Sigmoid colon (tissue), 7 donors: Measurements from ENCODE around the gene ZDHHC16. TPM values are rescaled to one million over a fixed set of nuclear protein-coding genes. Genes with fewer than 3 reads are reported as not detected.

ENCODE experiments used
- DNase-seq: peaks from one replicate; pipeline ENCODE4 v3.0.0-alpha.2; 2019
- H3K27ac ChIP-seq, 4 donors: fragments of 200-600 bp; sonication (generic); one replicate each; pipeline ENCODE4 v1.5.1; 2016 to 2019; ENCODE audit warnings: mild to moderate bottlenecking in 1 of 4
- H3K27me3 ChIP-seq, 3 donors: fragments of 200-600 bp; sonication (generic); one replicate each; pipeline ENCODE4 v1.5.1; 2019; ENCODE audit warnings: mild to moderate bottlenecking in 1 of 3
- H3K36me3 ChIP-seq, 4 donors: fragments of 200-600 bp; sonication (generic); one replicate each; pipeline ENCODE4 v1.5.1; 2016 to 2019
- H3K4me1 ChIP-seq, 4 donors: fragments of 200-600 bp; sonication (generic); one replicate each; pipeline ENCODE4 v1.5.1; 2017 to 2019
- H3K4me3 ChIP-seq, 4 donors: fragments of 200-600 bp; sonication (generic); one replicate each; pipeline ENCODE4 v1.5.1; 2017 to 2019; ENCODE audit warnings: mild to moderate bottlenecking in 2 of 4, moderate library complexity in 1 of 4
- H3K9me3 ChIP-seq, 4 donors: fragments of 200-600 bp in 3 of 4; sonication (generic) in 3 of 4; one replicate each; pipeline versions ENCODE4 v1.5.1 to v1.6.1; 2013 to 2019
- EP300 ChIP-seq, 4 donors: sonication (generic); formaldehyde crosslinking; IDR thresholded peaks; one replicate each; pipeline ENCODE4 v1.6.1; 2017; ENCODE audit warnings: antibody characterized with exemption in 4 of 4
- POLR2A ChIP-seq, 2 donors: fragments of 450-650 bp; IDR thresholded peaks; one replicate each; pipeline ENCODE4 v1.6.1; 2016; ENCODE audit warnings: antibody characterized with exemption in 2 of 2, mild to moderate bottlenecking in 2 of 2, moderate library complexity in 2 of 2
- POLR2AphosphoS5 ChIP-seq, 4 donors: sonication (generic); formaldehyde crosslinking; IDR thresholded peaks; one replicate each; pipeline ENCODE4 v1.6.1; 2017; ENCODE audit warnings: antibody characterized with exemption in 4 of 4
- whole genome bisulfite sequencing, 2 donors: extraction: QIAGEN DNeasy Blood & Tissue Kit; methylation state at CpG; one replicate each; pipeline ENCODE4 v1.1.7; 2013; 5-methylcytosine and 5-hydroxymethylcytosine counted together
- intact Hi-C: fragments of 100-400 bp; cut with DNase I; formaldehyde crosslinking; loops from one replicate; pipeline ENCODE4 v1.15.1; 2023
- polyA plus RNA-seq, 3 donors: library from polyadenylated mRNA; stranded (reverse); fragments of 200-250 nt; gene quantifications; one replicate each; pipeline ENCODE4 v1.2.3, GENCODE V29; 2013
- total RNA-seq, 4 donors: library from RNA; depleted of rRNA; stranded (reverse); fragments of >200 nt; gene quantifications; one replicate each; pipeline ENCODE4 v1.1.0, GENCODE V29; 2016
- TF ChIP-seq, protein P1 (sequence below), 4 experiments: fragments of 450-650 bp in 3 of 4; fragments of 200-600 bp in 1 of 4; IDR thresholded peaks; one replicate each; pipeline ENCODE4 v1.5.1; 2016 to 2019; ENCODE audit warnings: antibody characterized with exemption in 4 of 4, mild to moderate bottlenecking in 3 of 4, moderate library complexity in 2 of 4
- donor health status: healthy with polysubstance abuse.
- donor health status: Bipolar disorder and iron deficiency.
- donor health status: healthy.

The ZDHHC16 gene
- total and polyA plus RNA-seq, 7 donors, result 15.7 to 36.3 (median 22.9) TPM

DNA sequence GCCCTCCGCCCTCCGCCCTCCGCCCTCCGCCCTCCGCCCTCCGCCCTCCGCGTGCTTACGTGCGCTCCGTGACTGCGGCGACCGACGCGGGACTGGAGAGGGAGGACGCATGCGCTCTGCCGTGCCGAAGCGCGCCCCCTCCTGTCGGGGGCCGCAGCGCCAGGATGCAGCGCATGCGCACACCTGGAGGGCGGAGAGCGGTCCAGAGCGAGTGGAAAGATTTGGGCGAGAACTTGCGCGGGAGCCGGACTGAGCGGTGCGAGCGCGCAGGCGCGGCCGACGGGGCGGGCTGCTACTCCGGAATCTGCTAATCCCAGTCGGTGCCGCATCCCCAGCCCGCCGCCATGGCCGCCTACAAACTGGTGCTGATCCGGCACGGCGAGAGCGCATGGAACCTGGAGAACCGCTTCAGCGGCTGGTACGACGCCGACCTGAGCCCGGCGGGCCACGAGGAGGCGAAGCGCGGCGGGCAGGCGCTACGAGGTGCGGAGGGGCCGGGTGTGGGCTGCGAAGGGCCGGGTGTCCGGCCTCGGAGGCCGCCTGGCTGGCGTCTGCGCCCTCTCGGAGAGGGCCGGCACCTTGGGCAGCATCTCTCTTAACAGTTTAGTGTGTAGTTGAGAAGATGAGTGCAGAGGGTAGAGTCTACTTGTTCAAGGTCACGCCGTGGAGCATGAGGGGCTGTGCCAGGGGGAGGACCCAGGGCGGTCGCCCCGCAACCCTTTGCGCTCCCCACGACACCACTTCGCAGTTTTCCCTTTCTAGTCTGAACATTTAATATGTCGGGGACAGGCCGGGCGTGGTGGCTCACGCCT is 19.8 kb upstream of the ZDHHC16 start, which contains the start of gene PGAM1:
PGAM1 (plus strand) TSS at position 228 of the 812 bp plus-strand sequence; CDS start at position 345, 117 bp downstream.
- WGBS, 2 donors, result 0 to 1% methylated on average over 90 of the region's 90 CpGs
- H3K36me3 ChIP-seq, result peaks cover 6 to 20% (median 8%) of the 10 kb centered on the region in 4 donors
- H3K9me3 ChIP-seq, result no peaks in the 10 kb centered on the region
- peak within 1 kb of the TSS; percentile 84 to 96 (median 90) for H3K4me3 ChIP-seq
- H3K4me1 ChIP-seq, result peaks cover 0 to 30% (median 29%) of the 10 kb centered on the region in 4 donors
- intact Hi-C loops, result loop anchor here (5.0 kb wide), 1 partner anchor 71 kb away; the partner anchor contains the start of genes MMS19 and UBTD1
- DNase-seq, result peak; percentile 98
- H3K27ac ChIP-seq, result peak within 1 kb of the TSS; percentile 91 to 93 (median 92)
- TF ChIP-seq EP300 (IDR thresholded peaks at IDR 0.05), result peak in 1 of 4 donors; percentile 48
- TF ChIP-seq, protein P1, sequence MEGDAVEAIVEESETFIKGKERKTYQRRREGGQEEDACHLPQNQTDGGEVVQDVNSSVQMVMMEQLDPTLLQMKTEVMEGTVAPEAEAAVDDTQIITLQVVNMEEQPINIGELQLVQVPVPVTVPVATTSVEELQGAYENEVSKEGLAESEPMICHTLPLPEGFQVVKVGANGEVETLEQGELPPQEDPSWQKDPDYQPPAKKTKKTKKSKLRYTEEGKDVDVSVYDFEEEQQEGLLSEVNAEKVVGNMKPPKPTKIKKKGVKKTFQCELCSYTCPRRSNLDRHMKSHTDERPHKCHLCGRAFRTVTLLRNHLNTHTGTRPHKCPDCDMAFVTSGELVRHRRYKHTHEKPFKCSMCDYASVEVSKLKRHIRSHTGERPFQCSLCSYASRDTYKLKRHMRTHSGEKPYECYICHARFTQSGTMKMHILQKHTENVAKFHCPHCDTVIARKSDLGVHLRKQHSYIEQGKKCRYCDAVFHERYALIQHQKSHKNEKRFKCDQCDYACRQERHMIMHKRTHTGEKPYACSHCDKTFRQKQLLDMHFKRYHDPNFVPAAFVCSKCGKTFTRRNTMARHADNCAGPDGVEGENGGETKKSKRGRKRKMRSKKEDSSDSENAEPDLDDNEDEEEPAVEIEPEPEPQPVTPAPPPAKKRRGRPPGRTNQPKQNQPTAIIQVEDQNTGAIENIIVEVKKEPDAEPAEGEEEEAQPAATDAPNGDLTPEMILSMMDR (IDR thresholded peaks at IDR 0.05), result peak in 1 of 4 experiments; percentile 35
- TF ChIP-seq POLR2A (IDR thresholded peaks at IDR 0.05), result peak; percentile 60
- peak; percentile 62 to 93 (median 86) for TF ChIP-seq POLR2AphosphoS5 (IDR thresholded peaks at IDR 0.05)
- H3K27me3 ChIP-seq, result no peaks in the 10 kb centered on the region

DNA sequence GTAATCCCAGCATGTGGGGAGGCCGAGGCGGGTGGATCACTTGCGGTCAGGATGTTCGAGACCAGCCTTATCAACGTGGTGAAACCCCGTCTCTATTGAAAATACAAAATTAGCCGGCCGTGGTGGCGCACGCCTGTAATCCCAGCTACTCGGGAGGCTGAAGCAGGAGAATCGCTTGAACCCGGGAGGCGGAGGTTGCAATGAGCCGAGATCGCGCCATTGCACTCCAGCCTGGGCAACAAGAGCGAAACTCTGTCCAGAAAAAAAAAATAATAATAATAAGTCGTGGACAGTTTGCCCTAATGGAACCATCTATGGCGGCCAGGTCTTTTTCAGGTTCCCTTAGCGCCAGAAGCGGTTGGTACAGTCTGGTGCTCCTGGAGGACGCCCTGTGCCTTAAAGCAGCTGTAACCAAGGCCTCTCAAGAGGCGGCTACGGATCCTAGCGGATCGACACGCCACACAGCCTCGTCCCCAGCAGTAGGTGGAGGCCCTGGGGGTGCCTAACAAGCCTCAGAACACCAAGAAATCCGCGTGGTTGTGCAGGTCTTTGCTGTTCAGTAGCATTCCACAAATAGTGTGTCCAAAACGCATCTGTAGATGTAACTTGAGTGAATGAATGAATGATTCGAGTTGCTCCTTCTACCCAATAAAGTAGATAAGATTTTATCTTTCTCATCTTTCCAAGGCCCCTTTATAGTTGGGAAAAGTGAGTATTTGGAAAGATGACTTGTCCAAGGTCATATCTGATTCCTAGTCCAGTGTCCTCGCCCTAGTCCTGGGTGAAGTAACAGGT is 19.0 kb upstream of the ZDHHC16 start:
- Histone ChIP-seq H3K27ac (peak overlapping the region; percentile 91 to 93 (median 92)), H3K36me3 (peaks cover 14 to 28% (median 15%) of the 10 kb centered on the region in 4 donors), H3K27me3 (no peaks in the 10 kb centered on the region), H3K4me1 (peaks cover 0 to 30% (median 29%) of the 10 kb centered on the region in 4 donors), H3K9me3 (no peaks in the 10 kb centered on the region), H3K4me3 (peak overlapping the region; percentile 84 to 96 (median 90))
- DNase-seq, result no peak
- intact Hi-C loops, result loop anchor here (5.0 kb wide), 1 partner anchor 70 kb away; the partner anchor contains the start of genes MMS19 and UBTD1
- WGBS, 2 donors, result 9 to 21% methylated on average over 34 of the region's 34 CpGs
- TF ChIP-seq, protein P1 (IDR thresholded peaks at IDR 0.05), result no peak
- TF ChIP-seq POLR2AphosphoS5 (IDR thresholded peaks at IDR 0.05) (no peak), EP300 (IDR thresholded peaks at IDR 0.05) (no peak), POLR2A (IDR thresholded peaks at IDR 0.05) (no peak)

DNA sequence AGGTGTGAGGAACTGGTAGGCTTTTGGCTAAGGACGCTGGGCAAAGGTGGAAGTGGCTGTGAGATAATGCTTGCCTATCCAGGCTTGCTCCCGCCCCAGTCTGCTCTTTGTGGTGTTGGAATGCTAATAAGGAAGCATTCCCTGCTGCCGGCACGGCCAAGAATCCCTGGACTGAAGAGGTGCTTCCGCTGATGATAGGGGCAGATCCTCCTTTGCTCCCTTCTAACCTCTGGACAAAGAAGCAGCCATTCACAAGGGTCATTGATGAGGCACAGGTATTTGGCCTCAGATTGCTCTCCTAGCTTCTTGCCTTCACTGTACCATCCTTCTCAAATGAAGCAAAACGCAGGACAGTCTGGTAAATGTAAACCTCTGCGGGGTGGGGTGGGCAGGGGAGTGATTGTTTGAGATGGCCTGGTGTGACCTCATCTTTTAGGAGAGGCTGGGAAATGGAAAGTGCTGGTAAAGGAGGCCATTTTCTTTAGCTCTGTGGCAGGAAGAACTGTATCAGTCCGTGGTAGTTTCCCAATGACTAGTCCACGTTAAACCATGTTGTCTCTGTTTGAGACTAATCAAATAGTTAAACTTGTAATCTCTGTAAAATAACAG is 18.3 kb upstream of the ZDHHC16 start:
- Histone ChIP-seq H3K4me1 (peaks cover 0 to 30% (median 29%) of the 10 kb centered on the region in 4 donors), H3K27ac (peak overlapping the region; percentile 91 to 93 (median 92)), H3K9me3 (no peaks in the 10 kb centered on the region), H3K4me3 (peak overlapping the region; percentile 84 to 96 (median 90)), H3K27me3 (no peaks in the 10 kb centered on the region), H3K36me3 (peaks cover 15 to 30% (median 17%) of the 10 kb centered on the region in 4 donors)
- no peak for DNase-seq
- 4 to 39% methylated on average over 9 of the region's 9 CpGs for WGBS, 2 donors
- intact Hi-C loops, result loop anchor here (2.0 to 5.0 kb wide), 2 partner anchors 17 to 70 kb away; partner anchors contain the start of genes MMS19 and UBTD1
- TF ChIP-seq, protein P1 (IDR thresholded peaks at IDR 0.05), result no peak
- no peak for TF ChIP-seq POLR2AphosphoS5 (IDR thresholded peaks at IDR 0.05)
- no peak for TF ChIP-seq POLR2A (IDR thresholded peaks at IDR 0.05)
- TF ChIP-seq EP300 (IDR thresholded peaks at IDR 0.05), result no peak

DNA sequence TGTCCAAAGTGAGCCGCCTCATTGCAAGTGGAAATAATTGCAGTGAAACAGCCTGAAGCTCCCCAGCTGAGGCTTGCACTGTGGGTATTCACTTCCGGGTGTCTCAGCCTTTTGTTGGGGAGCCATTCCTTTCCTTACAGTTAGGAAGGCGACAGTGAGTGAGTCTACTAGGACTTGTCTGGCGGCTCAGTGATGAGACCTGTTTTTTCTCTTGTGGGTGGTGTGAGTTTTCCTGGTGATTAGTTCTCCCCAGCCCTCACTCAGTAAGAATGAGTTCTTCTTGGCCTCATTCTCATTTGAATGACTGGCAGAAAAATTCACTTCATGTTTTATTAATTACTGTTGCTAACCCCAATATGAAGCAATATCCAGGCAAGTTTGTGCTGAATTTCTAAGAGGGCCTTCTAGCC is 17.4 kb upstream of the ZDHHC16 start:
- H3K27me3 ChIP-seq, result no peaks in the 10 kb centered on the region
- no peak overlapping the region for H3K4me3 ChIP-seq
- 64 to 67% methylated on average over 4 of the region's 4 CpGs for WGBS, 2 donors
- DNase-seq, result no peak
- H3K36me3 ChIP-seq, result peaks cover 17 to 34% (median 20%) of the 10 kb centered on the region in 4 donors
- TF ChIP-seq, protein P1 (IDR thresholded peaks at IDR 0.05), result no peak
- TF ChIP-seq POLR2A (IDR thresholded peaks at IDR 0.05), result no peak
- TF ChIP-seq POLR2AphosphoS5 (IDR thresholded peaks at IDR 0.05), result no peak
- no peak for TF ChIP-seq EP300 (IDR thresholded peaks at IDR 0.05)
- H3K4me1 ChIP-seq, result peaks cover 0 to 30% (median 29%) of the 10 kb centered on the region in 4 donors
- intact Hi-C loops, result loop anchor here (2.0 to 5.0 kb wide), 2 partner anchors 16 to 69 kb away; partner anchors contain the start of genes MMS19 and UBTD1
- H3K27ac ChIP-seq, result peak overlapping the region in 3 of 4 donors; percentile 91 to 93 (median 92)
- no peaks in the 10 kb centered on the region for H3K9me3 ChIP-seq
